GM23248 (cell line): Measurements from ENCODE around the gene NSUN2.

Source experiments
- EZH2 ChIP-seq: fragments of 200-600 bp; sonication (generic); IDR thresholded peaks from 2 replicates; pipeline ENCODE4 v1.6.1; 2018; ENCODE audit warnings: antibody characterized with exemption, mild to moderate bottlenecking; ENCODE audit not compliant: insufficient read depth, poor library complexity, severe bottlenecking
- EZH2phosphoT487 ChIP-seq: fragments of 200-600 bp; sonication (generic); IDR thresholded peaks from 2 replicates; pipeline ENCODE4 v1.6.1; 2018; ENCODE audit warnings: antibody characterized with exemption, moderate library complexity, mild to moderate bottlenecking, low read depth; ENCODE audit not compliant: insufficient read depth

- TF ChIP-seq EZH2 (no peak), EZH2phosphoT487 (no peak)
Measured at GRCh38 chr5:6568383-6568782, 64.5 kb downstream of the NSUN2 start.
